Left ventricle myocardium superior (tissue), 1 donor: ENCODE results near the gene TAF1B. TPM values are rescaled to one million over a fixed set of nuclear protein-coding genes. Genes with fewer than 3 reads are reported as not detected.

Experiments
- ATAC-seq: fragments of 200-7000 bp; cut with Tn5 transposase; one replicate; pipeline ENCODE4 v1.9.1; 2020; ENCODE audit warnings: mild to moderate bottlenecking, moderate library complexity
- DNase-seq: peaks from one replicate; pipeline ENCODE4 v3.0.0-alpha.2; 2020
- intact Hi-C: fragments of 100-400 bp; cut with micrococcal nuclease; formaldehyde crosslinking; loops from one replicate; pipeline ENCODE4 v1.11.0; 2022
- total RNA-seq: library from RNA; stranded (reverse); fragmentation: NEBNext Ultra II Directional; extraction: Animal tissue kit (Norgen Biotek cat#: 25700); gene quantifications from one replicate; pipeline ENCODE4 v1.2.1, GENCODE V29; 2021
- donor health status: DM: no; HTN: yes; CAD: no; lungs with severe emphysema.

The TAF1B gene
- total RNA-seq, 1 donor from 2014 or later, result 3.6 TPM

GRCh38 chr2:9867881-9868280 is 24.6 kb downstream of the TAF1B start:
- DNase-seq, result no peak
- no peak for ATAC-seq
- intact Hi-C loops, result no loop called here

DNA sequence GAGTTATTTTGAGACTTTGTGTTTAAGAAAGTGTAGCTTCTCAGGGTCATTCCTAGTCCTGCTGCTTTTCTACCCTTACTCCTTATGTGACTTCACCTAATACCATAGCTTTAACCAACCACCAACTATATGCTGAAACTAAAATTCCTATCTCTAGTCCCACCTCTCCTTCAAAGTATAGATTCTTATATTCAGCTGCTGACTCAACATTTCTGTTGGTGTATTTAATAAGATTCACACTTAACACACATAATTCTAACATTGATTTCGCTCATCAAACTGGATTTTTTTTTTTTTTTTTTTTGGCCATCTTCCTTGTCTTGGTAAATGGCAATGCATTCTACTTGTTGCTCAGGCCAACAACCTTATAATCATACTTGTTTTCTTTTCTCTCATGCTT is 30.1 kb downstream of the TAF1B start:
- intact Hi-C loops, result no loop called here
- no peak for ATAC-seq
- no peak for DNase-seq

DNA sequence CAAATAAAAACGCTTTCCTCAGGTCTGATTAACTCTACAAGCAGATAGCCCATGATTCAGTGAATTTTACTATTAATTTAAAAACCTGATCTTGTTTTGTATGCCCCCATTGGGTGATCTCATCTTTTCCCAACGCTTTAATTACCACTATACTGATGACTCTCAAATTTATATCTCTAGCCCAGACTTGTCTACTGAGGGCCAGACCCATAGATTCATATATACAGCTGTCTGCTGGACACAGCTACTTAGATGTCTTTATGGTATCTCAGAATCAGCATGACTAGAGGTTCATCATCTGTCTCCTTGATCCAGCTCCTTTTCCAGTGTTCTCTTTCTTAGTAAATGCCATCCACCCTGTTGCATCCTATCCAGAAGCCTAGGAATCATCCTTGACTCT is 33.8 kb downstream of the TAF1B start:
- DNase-seq, result no peak
- intact Hi-C loops, result no loop called here
- ATAC-seq, result no peak

DNA sequence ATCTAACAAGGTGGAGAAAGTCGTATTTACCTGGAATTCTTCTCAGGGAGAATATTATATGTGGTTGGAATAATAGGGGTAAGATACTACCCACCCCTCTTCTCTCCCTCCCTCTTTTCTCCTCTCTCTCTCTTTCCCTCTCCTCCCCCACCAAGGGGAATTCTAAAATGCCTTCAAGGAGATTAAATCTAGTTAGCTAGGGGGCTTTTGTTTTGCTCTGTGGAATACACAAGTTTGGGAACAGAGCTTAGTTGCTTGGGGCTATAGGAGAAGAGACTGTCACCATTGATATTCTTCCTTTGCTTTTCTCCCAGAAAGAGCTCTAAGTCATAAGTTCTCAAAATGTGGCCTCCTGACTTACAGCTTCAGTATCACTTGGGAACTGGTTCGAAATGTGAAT is 34.5 kb downstream of the TAF1B start:
- ATAC-seq (no peak), DNase-seq (no peak)
- intact Hi-C loops, result no loop called here

- no peak for ATAC-seq
- DNase-seq, result no peak
- intact Hi-C loops, result no loop called here
Measured at GRCh38 chr2:9879455-9880194, 36.4 kb downstream of the TAF1B start.

- ATAC-seq (no peak), DNase-seq (no peak)
- intact Hi-C loops, result no loop called here
Measured at GRCh38 chr2:9883897-9884296, 40.6 kb downstream of the TAF1B start.

- ATAC-seq, result no peak
- intact Hi-C loops, result no loop called here
- no peak for DNase-seq
Measured at GRCh38 chr2:9884436-9884835, 41.2 kb downstream of the TAF1B start.

DNA sequence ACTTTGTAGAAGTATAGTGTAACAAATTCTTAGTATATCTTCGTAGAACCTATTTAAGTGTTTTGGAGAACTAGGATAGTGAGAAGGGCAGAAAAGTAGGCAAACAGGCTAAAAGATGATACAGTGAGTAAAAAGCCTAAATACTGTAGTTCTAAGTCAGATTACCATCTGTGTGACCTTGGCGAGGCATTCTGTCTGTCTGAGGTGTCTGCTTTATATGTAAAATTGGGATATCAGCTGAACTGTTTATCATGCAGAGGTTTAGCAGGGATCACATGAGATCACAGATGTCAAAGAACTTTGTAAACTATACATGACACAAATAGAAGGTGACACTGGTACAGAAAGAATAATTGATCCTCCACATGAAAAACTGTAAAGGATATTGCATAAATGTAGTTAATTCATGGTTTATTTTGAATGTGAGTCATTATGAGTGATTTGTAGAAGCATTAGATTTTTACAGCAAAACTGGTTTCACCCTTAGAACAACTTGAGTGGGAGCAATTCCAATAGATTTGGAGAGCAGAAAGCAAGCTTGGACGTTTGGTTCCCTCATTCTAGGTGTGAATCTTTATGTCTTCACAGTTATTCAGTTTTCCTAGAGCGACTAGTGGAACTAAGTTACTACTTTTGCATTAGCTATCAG is 41.9 kb downstream of the TAF1B start:
- ATAC-seq (no peak), DNase-seq (no peak)
- intact Hi-C loops, result no loop called here

GRCh38 chr2:9887513-9887912 is 44.2 kb downstream of the TAF1B start:
- no peak for DNase-seq
- ATAC-seq, result no peak
- intact Hi-C loops, result no loop called here

- intact Hi-C loops, result no loop called here
- DNase-seq (no peak), ATAC-seq (no peak)
Measured at GRCh38 chr2:9889812-9890261, 46.6 kb downstream of the TAF1B start.

DNA sequence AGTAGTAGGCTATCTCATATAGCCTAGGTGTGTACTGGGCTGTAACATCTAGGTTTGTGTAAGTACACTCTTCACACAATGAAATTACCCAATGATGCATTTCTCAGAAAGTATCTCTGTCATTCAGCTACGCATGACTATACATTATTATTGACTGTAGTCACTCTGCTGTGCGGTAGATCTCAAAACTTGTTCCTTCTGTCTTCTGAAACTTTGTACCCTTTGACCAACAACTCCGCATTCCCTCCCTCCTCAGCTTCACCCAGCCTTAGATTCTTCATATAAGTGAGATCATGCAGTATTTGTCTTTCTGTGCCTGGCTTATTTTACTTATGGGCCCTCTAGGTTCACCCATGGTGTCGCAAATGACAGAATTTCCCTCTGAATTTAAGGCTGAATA is 49.0 kb downstream of the TAF1B start:
- intact Hi-C loops, result no loop called here
- no peak for ATAC-seq

DNA sequence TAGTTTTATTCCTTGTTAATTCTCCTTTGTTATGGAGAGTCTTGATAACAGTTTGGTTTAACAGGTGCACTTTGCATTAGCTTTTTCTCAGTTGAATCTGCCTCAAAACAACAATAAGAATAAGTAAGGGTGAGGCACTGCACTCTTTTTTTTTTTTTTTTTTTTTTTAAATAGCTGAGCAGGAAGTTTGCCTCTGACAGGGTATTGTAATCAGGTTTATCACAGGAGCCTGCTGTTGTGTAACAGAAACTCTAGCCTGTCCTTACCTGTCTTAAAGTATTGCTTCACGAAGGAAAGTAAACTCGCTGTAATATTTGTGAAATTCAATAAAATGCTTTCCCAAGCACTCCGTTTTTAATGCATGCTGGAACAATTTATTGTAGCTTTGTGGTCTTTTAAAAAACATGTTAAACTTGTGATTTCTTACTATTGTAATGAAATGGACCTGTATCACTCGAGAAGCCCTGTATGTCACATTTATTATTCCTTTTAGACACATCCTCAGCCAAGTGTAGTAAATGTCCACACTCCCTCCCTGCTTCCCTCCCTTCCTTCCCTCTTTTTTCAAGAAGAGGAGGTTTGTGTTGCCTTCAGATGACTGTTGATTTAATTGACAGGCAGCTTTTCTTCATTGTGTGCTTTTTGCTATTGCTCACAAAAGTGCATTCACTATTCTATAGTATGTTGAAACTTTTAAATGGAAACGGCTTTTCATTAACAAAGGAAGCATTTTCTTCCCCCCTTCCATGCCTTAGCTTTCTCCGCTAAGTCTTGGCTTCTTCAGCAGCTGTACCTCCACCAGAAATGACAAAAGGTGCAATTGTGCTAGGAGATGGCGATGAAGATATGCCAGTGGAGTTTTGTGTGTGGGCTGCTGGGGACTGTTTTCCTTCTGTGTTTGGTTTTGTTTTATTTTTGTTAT is 52.7 kb downstream of the TAF1B start:
- intact Hi-C loops, result no loop called here
- DNase-seq (no peak), ATAC-seq (no peak)

More for the DNA sequence above, 49.0 kb downstream of the TAF1B start:
- no peak for DNase-seq

DNA sequence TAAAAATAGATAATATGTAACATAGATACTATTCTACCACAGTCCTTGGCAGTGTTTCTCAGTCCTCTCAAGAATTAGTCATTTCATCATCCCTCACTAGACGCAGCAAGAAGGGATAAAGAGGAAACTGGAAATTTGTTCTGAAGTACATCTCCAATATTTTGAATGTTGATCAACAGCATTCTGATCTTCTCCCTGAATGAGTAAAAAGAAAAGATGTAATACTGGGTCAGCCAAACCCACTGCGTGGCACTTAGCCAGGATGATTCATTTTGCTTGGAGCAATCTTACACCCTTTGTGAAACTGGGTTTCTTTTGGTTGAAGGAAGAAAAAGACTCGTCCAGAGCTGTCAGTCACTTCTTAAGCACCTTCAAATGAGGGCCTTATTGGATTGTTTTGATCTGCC is 54.1 kb downstream of the TAF1B start:
- ATAC-seq (peak; percentile 76), DNase-seq (peak; percentile 56)
- intact Hi-C loops, result no loop called here

GRCh38 chr2:9897846-9898245 is 54.6 kb downstream of the TAF1B start:
- DNase-seq (no peak), ATAC-seq (no peak)
- intact Hi-C loops, result no loop called here

- ATAC-seq (no peak), DNase-seq (no peak)
- intact Hi-C loops, result no loop called here
Measured at GRCh38 chr2:9905413-9905812, 62.1 kb downstream of the TAF1B start.

DNA sequence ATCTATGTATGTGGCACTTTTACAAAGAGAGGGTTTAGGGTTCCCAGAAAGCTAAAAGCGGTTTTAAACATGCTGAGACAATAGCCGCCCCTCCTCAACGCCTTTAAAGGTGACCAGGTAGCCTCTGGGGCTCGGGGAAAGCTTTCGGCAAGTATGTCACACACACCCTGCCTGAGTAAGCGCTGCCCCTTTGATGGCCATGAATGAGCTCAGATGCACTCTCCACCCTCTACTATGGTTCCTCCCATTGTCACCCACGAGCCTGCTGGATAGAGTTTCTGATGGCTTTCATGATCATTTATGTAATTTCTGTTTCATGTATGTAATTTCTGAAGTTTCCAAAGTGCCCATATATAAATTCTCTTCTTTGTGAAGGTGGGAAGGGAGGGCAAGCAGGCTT is 64.1 kb downstream of the TAF1B start:
- ATAC-seq (no peak), DNase-seq (no peak)
- intact Hi-C loops, result no loop called here

DNA sequence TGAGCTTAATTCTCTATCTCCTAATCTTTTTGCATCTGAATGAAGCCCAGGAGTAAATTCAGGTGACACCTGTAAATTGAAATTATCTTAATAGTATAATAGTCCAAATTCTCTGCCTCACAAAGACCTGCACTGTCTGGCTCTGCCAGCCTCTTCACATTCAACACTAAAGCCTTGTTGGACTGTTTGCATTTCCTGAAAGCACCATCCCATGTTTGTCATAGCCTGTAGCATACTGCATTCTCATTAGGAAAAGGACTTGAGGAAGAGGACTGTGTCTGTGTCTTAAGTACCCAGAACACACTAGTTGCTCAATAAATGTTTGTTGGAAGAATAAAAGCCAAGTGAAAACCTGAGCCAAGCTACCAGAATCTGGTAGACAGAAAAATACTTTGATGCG is 65.4 kb downstream of the TAF1B start:
- no peak for ATAC-seq
- intact Hi-C loops, result no loop called here
- DNase-seq, result no peak

- ATAC-seq, result no peak
- intact Hi-C loops, result no loop called here
Measured at GRCh38 chr2:9909106-9909505, 65.8 kb downstream of the TAF1B start.

DNA sequence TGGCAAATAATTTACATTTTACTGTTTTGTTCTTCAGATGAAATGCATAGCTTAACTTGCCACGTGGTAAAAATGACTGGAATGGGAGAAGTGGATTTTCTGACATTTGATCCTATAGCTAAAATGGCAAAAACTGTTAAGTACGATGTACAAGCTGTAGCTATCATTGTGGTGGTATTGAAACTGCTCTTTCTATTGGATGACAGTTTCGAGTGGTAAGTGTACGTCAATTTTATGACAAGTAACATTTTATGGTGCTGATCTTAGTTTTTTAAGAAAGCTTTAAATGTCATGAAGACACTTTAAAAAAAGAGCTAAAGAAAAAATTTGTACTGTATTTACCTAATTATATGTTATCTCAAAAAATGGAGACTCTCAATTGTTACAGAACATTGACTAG is 67.4 kb downstream of the TAF1B start:
- intact Hi-C loops, result no loop called here
- no peak for ATAC-seq
- DNase-seq, result no peak

More at GRCh38 chr2:9909106-9909505, 65.8 kb downstream of the TAF1B start:
- DNase-seq, result no peak

DNA sequence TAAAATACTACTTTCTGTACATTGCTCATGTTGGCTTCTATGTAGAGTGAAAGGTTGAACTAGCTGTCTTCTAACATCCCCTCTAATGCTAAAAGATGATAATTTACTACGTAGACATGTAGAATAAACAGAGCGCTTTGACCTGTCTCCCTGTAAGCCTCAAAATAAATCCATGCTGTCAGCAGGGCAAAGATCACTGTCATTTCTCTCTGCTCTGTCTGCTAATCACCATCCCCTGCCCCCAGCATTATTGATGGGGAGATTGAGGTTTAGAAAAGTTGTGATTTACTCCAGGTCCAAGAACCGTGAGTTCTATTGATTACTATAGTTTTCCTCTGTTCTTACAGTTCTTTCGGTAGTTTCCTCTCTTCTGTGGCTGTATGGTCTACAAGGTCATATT is 69.2 kb downstream of the TAF1B start:
- no peak for DNase-seq
- no peak for ATAC-seq
- intact Hi-C loops, result no loop called here
